SIG-M5 treated with dmso at 0.1 percent for 504 hours (cell line): ENCODE measurements around the gene COMTD1.

Experiments used
- DNase-seq: peaks from one replicate; lab custom pipeline; 2025; ENCODE audit not compliant: unreplicated experiment; lab: John Stamatoyannopoulos, UW

Gene COMTD1

GRCh38 chr10:75245354-75246250 lies 9.8 kb upstream of the COMTD1 start:
- peak; percentile 44 for DNase-seq

- no peak for DNase-seq
Measured at GRCh38 chr10:75244487-75245353, 9.0 kb upstream of the COMTD1 start.

GRCh38 chr10:75243426-75243825 lies 7.7 kb upstream of the COMTD1 start:
- no peak for DNase-seq

- no peak for DNase-seq
Measured at GRCh38 chr10:75240329-75241076, 4.7 kb upstream of the COMTD1 start.

GRCh38 chr10:75239096-75239790 lies 3.5 kb upstream of the COMTD1 start:
- DNase-seq = no peak

GRCh38 chr10:75238182-75239095 lies 2.7 kb upstream of the COMTD1 start:
- DNase-seq = no peak

GRCh38 chr10:75236178-75236825 lies 545 bp upstream of the COMTD1 start:
- DNase-seq = no peak

GRCh38 chr10:75234683-75235374 lies 928 bp downstream of the COMTD1 start:
- no peak for DNase-seq

- peak; percentile 90 for DNase-seq
Measured at GRCh38 chr10:75234017-75234682, 1.6 kb downstream of the COMTD1 start.

- DNase-seq = no peak
Measured at GRCh38 chr10:75233444-75234016, 2.2 kb downstream of the COMTD1 start.

- DNase-seq = no peak
Measured at GRCh38 chr10:75231672-75232581, 3.8 kb downstream of the COMTD1 start.

GRCh38 chr10:75230600-75231038 lies 5.1 kb downstream of the COMTD1 start:
- DNase-seq = peak; percentile 77

GRCh38 chr10:75229971-75230370 lies 5.8 kb downstream of the COMTD1 start:
- no peak for DNase-seq

- DNase-seq = no peak
Measured at GRCh38 chr10:75228834-75229233, 6.9 kb downstream of the COMTD1 start.

- no peak for DNase-seq
Measured at GRCh38 chr10:75228278-75228677, 7.5 kb downstream of the COMTD1 start.

GRCh38 chr10:75226656-75227055 lies 9.1 kb downstream of the COMTD1 start:
- DNase-seq = no peak
